Neuronal stem cell (in vitro differentiated cells): Measurements from ENCODE around the gene ZNF469.

ENCODE experiments used
- DNase-seq: peaks from one replicate; pipeline ENCODE4 v3.0.0-alpha.2; 2013; ENCODE audit warnings: low spot score
- H2AFZ ChIP-seq: one replicate; pipeline ENCODE4 v1.6.1; 2013; ENCODE audit warnings: mild to moderate bottlenecking, low read length, inconsistent platforms
- H2AK5ac ChIP-seq: 2 replicates; pipeline ENCODE4 v1.6.1; 2013; ENCODE audit warnings: low read depth, mild to moderate bottlenecking, inconsistent platforms, low read length, moderate library complexity, mixed read lengths
- H2BK120ac ChIP-seq: 2 replicates; pipeline ENCODE4 v1.6.1; 2013; ENCODE audit warnings: low read depth, mild to moderate bottlenecking, inconsistent platforms, low read length, moderate library complexity, mixed read lengths
- H2BK12ac ChIP-seq: one replicate; pipeline ENCODE4 v1.6.1; 2013; ENCODE audit warnings: low read length, inconsistent platforms
- H2BK15ac ChIP-seq: 2 replicates; pipeline ENCODE4 v1.6.1; 2013; ENCODE audit warnings: mild to moderate bottlenecking, low read length, inconsistent platforms, mixed read lengths
- H2BK5ac ChIP-seq: one replicate; pipeline ENCODE4 v1.6.1; 2013; ENCODE audit warnings: inconsistent platforms, mild to moderate bottlenecking, low read length, moderate library complexity
- H3K14ac ChIP-seq: one replicate; pipeline ENCODE4 v1.6.1; 2013; ENCODE audit warnings: low read length, inconsistent platforms
- H3K18ac ChIP-seq: 2 replicates; pipeline ENCODE4 v1.6.1; 2013; ENCODE audit warnings: low read length, inconsistent platforms
- H3K23ac ChIP-seq: 2 replicates; pipeline ENCODE4 v1.6.1; 2013; ENCODE audit warnings: low read depth, mild to moderate bottlenecking, mixed read lengths, low read length, inconsistent platforms; ENCODE audit not compliant: poor library complexity
- H3K27ac ChIP-seq: replicated peaks from 3 replicates; pipeline ENCODE4 v1.5.1; 2013; ENCODE audit warnings: low read length, inconsistent platforms
- H3K27me3 ChIP-seq, 3 experiments: 2 replicates each; pipeline ENCODE4 v1.6.1; 2013; ENCODE audit warnings: low read length in 3 of 3, mild to moderate bottlenecking in 2 of 3, inconsistent platforms in 1 of 3, low read depth in 1 of 3, mixed read lengths in 1 of 3, moderate library complexity in 1 of 3; ENCODE audit not compliant: control insufficient read depth in 3 of 3, insufficient read depth in 3 of 3
- H3K36me3 ChIP-seq, 2 donors: replicated peaks in 1 of 2; 2 replicates each; pipeline ENCODE4 v1.6.1; 2013; ENCODE audit warnings: low read length in 2 of 2; ENCODE audit not compliant: control insufficient read depth in 2 of 2, insufficient read depth in 2 of 2
- H3K4ac ChIP-seq: 2 replicates; pipeline ENCODE4 v1.6.1; 2013; ENCODE audit warnings: inconsistent platforms, mild to moderate bottlenecking, low read length, moderate library complexity
- H3K4me1 ChIP-seq, 2 donors: 1 replicate in 1 of 2; 2 replicates in 1 of 2; pipeline ENCODE4 v1.6.1; 2013; ENCODE audit warnings: low read length in 2 of 2, low read depth in 1 of 2; ENCODE audit not compliant: control insufficient read depth in 2 of 2, insufficient read depth in 1 of 2
- H3K4me2 ChIP-seq: one replicate; pipeline ENCODE4 v1.6.1; 2013; ENCODE audit warnings: mild to moderate bottlenecking, low read length, inconsistent platforms; ENCODE audit not compliant: insufficient read depth, poor library complexity, severe bottlenecking
- H3K4me3 ChIP-seq, 2 donors: 2 replicates each; pipeline ENCODE4 v1.5.1; 2013; ENCODE audit warnings: low read length in 2 of 2, mild to moderate bottlenecking in 2 of 2, inconsistent platforms in 1 of 2, moderate library complexity in 1 of 2
- H3K79me1 ChIP-seq: one replicate; pipeline ENCODE4 v1.6.1; 2013; ENCODE audit warnings: low read depth, mild to moderate bottlenecking, inconsistent platforms, low read length, moderate library complexity
- H3K9ac ChIP-seq: one replicate; pipeline ENCODE4 v1.6.1; 2013; ENCODE audit warnings: mild to moderate bottlenecking, low read depth, low read length, inconsistent platforms; ENCODE audit not compliant: poor library complexity
- H3K9me3 ChIP-seq, 2 donors: replicated peaks in 1 of 2; 2 replicates each; pipeline versions ENCODE3 to v1.6.1; 2013; ENCODE audit warnings: low read length in 2 of 2, mild to moderate bottlenecking in 2 of 2, inconsistent platforms in 1 of 2, low read depth in 1 of 2, mixed read lengths in 1 of 2, moderate library complexity in 1 of 2; ENCODE audit not compliant: control insufficient read depth in 2 of 2, insufficient read depth in 1 of 2
- H4K8ac ChIP-seq: one replicate; pipeline ENCODE4 v1.6.1; 2013; ENCODE audit warnings: low read depth, mild to moderate bottlenecking, inconsistent platforms, low read length, moderate library complexity
- H4K91ac ChIP-seq: one replicate; pipeline ENCODE4 v1.6.1; 2013; ENCODE audit warnings: low read length, low read depth, mild to moderate bottlenecking, inconsistent platforms; ENCODE audit not compliant: poor library complexity
- WGBS, 2 donors: extraction: QIAGEN DNeasy Blood & Tissue Kit; methylation state at CpG; one replicate each; pipeline ENCODE4 v1.1.7; 2013; ENCODE audit warnings: missing lambda C conversion rate in 2 of 2, mixed read lengths in 1 of 2; ENCODE audit not compliant: insufficient read length in 2 of 2, insufficient replicate concordance in 1 of 2; ENCODE audit errors: extremely low coverage in 2 of 2; 5-methylcytosine and 5-hydroxymethylcytosine counted together

Gene ZNF469

DNA sequence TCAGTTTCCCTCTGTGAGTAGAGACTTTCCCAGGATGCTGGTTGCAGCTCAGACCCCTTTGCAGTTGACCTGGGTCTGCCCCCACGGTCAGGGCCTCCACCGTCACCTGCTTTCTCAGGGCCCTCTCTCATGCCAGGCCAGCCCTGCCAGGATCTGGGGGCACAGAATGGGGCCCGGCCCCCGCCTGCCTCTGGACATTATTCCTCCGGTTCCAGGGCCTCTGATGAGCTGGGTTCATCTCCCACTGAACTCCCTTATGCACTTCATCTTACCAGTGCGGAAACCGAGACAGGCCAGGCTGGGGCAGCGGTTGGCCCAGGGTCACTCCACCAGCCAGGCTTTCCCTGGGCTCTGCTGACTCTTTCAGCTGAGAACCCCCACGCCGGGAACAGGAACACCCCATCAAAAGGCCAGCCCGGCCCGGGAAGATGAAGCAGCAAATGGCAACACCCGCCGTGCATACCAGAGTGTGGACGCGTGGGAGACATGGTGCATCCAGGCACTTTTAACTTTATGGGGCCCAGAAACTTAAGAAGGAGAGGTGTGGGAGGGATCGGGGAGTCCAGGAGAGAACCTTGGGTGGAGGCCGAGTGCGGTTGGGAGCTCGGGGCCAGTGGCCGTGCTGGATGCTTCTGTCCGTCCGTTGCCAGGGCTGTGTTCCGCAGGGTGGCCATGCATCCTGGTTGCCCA lies 19.9 kb downstream of the ZNF469 start:
- Histone ChIP-seq H3K36me3 (no peaks in the 10 kb centered on the region), H4K91ac (no peak overlapping the region), H3K27ac (no peak overlapping the region), H3K4me3 (no peak overlapping the region), H3K14ac (no peak overlapping the region), H3K9ac (no peak overlapping the region), H4K8ac (no peak overlapping the region), H3K23ac (peak overlapping the region; percentile 27), H2BK15ac (peak overlapping the region; percentile 54), H3K79me1 (no peaks in the 10 kb centered on the region), H3K4me1 (no peaks in the 10 kb centered on the region), H3K4ac (no peak overlapping the region), H2BK5ac (no peak overlapping the region), H3K4me2 (no peak overlapping the region), H2AFZ (no peak overlapping the region), H2BK12ac (peak overlapping the region; percentile 16), H2AK5ac (peak overlapping the region; percentile 21), H3K27me3 (peaks cover 0 to 22% (median 0%) of the 10 kb centered on the region in 3 experiments), H3K9me3 (peaks cover 0 to 6% of the 10 kb centered on the region in 2 donors), H3K18ac (peak overlapping the region; percentile 23), H2BK120ac (no peak overlapping the region)
- no CpG with 5 or more reads among the region's 24 CpGs for WGBS, 2 donors
- DNase-seq, result no peak

DNA sequence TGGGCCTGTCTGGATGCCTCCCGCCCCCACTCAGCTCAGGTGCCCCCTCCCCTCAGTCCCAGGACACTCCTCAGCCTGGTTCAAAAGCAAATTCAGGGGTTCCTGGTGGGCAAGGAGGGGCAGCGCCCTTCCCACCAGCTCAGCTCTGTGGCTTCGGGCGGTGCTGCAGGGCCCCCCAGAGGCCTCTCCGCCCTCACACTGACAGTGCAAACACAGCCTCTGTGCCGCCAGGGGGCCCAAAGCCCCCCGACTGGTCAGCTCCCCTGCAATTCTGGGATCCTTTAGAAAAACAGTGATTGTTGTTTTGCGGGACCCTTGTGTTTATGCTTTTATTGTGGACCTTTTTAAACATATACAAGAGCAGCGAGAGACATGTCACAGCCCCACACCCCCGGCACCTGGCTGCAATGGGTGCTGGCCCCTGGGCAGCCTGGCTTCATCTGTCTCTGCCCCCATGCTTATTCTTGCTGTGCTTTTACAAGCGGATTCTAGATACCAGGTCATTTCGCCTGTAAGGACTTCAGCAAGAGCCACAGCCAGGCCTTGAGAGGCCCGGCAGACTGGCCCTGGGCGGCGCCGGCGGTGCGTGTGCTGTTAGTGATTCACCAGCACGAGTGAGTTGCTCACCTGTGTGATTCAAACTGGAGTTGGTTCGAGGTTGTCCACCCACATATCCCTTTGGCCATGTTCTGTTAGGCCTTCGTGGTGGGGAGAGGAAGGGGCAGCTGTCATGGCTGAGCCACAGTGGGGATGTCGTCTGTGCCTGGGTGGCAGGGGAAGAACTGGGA lies 21.2 kb downstream of the ZNF469 start:
- Histone ChIP-seq H3K14ac (no peak overlapping the region), H4K91ac (no peak overlapping the region), H3K18ac (peak overlapping the region; percentile 83), H2BK12ac (no peak overlapping the region), H4K8ac (no peak overlapping the region), H2AFZ (no peak overlapping the region), H3K4me3 (no peak overlapping the region), H2BK120ac (no peak overlapping the region), H3K36me3 (no peaks in the 10 kb centered on the region), H3K4ac (no peak overlapping the region), H2BK5ac (no peak overlapping the region), H3K9me3 (peaks cover 0 to 2% of the 10 kb centered on the region in 2 donors), H3K9ac (peak overlapping the region; percentile 30), H3K23ac (peak overlapping the region; percentile 10), H3K27me3 (peaks cover 0 to 23% (median 0%) of the 10 kb centered on the region in 3 experiments), H3K79me1 (no peaks in the 10 kb centered on the region), H2AK5ac (peak overlapping the region; percentile 33), H3K27ac (no peak overlapping the region), H2BK15ac (no peak overlapping the region), H3K4me2 (no peak overlapping the region), H3K4me1 (no peaks in the 10 kb centered on the region)
- no CpG with 5 or more reads among the region's 22 CpGs for WGBS, 2 donors
- DNase-seq, result no peak

GRCh38 chr16:88404769-88405168 lies 22.0 kb downstream of the ZNF469 start:
- Histone ChIP-seq H4K91ac (peak overlapping the region; percentile 5), H3K27ac (no peak overlapping the region), H2AFZ (no peak overlapping the region), H3K36me3 (no peaks in the 10 kb centered on the region), H2BK5ac (no peak overlapping the region), H3K9ac (no peak overlapping the region), H3K79me1 (no peaks in the 10 kb centered on the region), H2BK120ac (no peak overlapping the region), H3K23ac (no peak overlapping the region), H3K9me3 (peaks cover 0 to 2% of the 10 kb centered on the region in 2 donors), H2BK12ac (no peak overlapping the region), H4K8ac (no peak overlapping the region), H3K18ac (no peak overlapping the region), H3K4ac (no peak overlapping the region), H3K27me3 (peaks cover 0 to 23% (median 0%) of the 10 kb centered on the region in 3 experiments), H2BK15ac (peak overlapping the region; percentile 55), H3K4me2 (no peak overlapping the region), H3K4me3 (no peak overlapping the region), H3K14ac (no peak overlapping the region), H2AK5ac (peak overlapping the region; percentile 54), H3K4me1 (no peaks in the 10 kb centered on the region)
- DNase-seq, result no peak
- no CpG with 5 or more reads among the region's 6 CpGs for WGBS, 2 donors
